Stimulated activated naive CD4-positive, alpha-beta T cell treated with Interleukin-2 at 50 U/mL for 16 hours (primary cell): Measurements from ENCODE around the gene SEPTIN5.

ENCODE experiments used
- DNase-seq: peaks from one replicate; lab custom pipeline; 2025; lab: John Stamatoyannopoulos, UW

The SEPTIN5 gene

DNA sequence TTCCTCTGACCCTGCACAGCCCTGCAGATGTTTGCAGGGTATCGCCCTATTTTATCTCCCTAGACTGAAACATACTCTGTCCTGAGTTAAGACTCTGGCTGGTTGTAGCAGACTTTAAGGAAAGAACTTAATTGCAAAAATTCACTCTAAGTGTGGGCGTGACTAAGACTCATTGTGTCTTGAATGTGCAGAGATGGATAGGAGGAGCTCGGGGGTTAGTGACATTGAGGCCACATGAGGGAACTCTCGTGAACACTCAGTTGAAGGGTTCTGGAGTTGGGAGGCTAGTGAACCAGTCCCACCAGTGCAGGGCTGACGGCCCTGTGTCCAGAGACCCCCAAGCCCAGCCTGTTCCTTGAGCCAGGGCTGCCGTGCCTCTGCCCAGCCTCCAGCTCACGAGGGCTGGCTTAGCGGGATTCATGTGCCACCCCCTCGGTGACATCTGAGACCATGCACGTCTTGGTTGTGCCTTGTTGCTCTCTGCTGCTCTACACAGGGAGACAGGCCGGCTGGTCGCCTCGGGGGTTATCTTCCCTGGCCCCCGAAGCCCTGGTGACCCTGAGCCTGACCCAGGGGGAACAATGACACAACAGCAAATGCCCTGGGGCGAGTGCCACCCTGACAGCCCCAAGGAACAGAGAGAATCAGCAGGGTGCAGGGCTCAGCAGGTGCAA, 34.8 kb downstream of the SEPTIN5 start:
- DNase-seq = no peak

DNA sequence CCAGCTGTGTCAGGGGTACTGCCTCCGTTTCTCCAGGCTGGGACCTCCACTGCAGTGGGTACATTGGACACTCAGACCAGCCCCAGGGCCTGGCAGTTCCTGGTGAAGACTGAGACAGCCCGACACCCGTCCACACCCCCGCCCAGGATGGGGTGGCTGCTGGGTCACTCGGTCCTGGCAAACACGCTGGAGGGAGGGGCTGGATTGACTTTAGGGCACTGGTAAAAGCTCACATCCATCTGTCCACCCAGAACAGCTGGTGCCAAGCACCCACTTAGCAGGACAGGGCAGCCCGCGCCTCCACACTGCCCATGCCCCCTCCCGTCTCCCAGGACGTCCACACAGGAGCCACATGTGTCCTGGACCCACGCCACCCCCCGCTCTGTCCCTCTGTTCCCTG, 35.6 kb downstream of the SEPTIN5 start:
- DNase-seq = no peak

DNA sequence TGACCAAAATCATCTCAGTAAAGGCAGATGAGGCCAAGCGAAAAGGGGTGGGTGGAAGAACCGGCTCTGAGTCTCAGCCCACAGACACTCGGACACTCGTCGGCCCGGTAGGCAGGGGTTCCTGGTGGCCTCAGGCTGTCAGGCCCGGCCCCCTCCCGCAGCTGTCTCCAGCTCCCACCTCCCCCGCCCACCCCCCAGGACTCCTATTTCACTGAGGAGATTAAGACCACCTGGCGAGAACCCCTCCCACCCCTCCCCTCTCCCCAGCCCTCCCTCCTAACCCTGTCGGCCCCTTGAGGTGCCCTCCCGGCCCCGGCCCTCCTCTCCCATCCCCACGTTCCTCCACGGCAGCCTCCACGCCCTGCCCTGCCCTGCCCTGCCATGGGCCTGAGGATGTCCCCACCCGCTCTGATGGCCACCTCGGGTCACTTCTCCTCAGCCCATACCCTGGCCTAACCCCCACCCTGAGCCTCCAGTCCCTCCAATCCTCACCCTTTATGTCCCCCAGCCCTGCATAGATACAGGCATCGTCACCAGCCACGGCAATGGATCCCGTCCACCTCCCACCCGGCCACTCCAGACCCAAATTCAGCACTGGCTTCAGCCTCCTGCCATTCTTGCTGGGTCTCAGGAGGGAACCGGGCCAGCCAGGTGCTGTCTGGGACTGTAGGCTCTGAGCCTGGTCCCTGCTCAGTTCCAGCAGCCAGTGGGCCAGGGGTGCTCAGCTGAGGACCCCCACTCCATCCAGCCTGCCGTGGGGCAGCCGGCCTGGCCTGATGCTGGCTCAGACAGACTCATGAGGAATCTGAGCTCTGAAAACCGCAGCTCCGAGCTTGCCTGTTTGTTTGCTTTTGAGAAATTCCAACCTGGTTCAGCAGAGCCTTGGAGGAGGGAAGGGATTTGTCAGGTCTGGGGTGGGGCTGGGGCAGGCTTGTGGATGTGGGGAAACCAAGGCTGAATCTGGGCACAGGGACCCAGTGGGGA, 36.5 kb downstream of the SEPTIN5 start:
- DNase-seq = no peak

DNA sequence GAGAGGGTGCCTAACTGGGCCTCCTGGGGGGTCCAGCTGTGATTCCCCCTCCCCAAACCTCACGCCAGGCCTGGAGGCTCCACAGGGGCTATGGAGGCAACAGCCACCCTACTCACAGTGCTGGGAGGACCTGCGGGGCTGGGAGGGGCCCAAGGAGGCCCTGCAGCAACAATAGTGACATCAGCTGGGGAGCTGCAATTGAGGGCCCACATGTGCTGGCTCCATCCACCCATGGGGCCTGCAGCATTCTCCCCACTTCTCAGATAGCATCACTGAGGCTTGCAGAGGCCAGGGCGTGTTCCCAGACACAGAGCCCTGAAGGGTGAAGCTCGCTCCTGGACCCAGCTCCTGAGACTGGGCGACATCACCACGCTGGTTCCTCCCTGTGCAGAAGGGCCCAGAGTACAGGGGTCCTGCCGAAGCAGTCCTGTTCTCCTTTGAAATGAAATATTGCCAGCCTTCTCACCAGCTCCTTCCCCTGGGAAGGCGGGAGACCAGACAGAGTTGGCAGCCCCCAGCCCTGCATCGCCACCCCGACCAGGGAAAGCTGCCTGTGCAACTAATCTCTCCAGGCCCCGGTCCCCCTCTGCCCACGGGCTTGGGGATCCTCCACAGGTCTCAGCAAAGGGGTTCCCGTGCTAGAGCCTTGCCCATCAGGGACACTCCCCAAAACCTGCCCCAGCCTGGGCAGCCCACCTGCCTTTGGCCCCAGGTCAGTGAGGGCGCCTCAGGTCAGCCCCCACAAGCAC, 37.4 kb downstream of the SEPTIN5 start:
- DNase-seq = no peak

- DNase-seq = no peak
Measured at GRCh38 chr22:19753090-19753842, 39.0 kb downstream of the SEPTIN5 start.

DNA sequence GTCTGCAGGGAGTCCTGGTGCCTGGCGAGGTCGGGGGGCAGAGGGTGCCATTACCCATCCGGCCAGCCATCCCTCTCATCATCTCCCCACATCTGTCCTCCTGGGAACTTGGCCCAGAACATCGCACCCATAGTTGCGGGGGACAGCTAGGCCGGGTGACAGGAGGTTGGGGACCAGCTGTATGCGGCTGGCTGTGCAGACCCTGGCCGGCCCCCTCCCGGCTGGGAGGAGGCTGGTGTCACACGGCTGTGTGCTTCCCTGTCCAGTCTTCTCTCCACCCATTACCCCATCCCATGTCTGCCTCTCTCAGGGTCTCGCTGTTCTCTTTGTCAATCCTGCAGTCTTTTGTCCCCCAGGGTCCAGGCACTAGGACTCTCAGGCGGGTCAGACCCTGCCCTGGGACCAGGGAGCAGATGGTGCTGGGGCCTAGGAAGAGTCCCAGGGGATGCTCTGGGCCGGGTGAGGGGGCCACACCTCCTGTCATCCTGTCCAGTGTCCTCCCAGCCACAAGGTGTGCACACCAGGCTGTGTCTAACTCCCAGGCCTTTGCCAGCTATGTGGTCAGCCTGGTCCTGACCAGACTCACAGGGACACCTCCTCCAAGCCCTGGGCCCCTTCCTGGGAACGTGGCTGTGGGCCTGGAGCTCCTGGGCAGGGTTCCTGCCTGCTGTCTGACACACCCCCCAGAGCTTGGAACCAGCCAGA, 39.8 kb downstream of the SEPTIN5 start:
- DNase-seq = no peak

DNA sequence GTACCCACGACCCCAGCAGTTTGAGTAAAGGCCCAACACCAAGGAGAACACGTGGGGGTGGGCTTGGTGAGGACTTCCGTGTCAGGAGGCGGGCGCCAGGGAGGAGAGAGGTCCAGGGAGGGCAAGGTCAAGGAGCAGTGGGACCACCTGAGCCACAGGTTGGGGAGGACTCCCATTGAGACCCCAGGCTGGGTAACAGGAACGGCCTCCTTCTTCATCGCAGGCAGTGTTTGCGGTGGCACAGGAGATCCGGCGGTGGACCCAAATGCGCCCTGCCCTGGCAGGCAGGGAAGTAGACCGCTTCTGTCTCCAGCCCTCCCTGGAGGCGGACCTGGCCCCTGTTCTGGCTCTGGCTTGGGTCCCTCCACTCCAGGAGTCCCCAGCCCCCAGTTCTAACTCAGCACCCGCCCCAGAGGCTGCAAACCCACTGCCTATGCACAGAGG, 40.4 kb downstream of the SEPTIN5 start:
- no peak for DNase-seq

GRCh38 chr22:19755145-19755710, 40.9 kb downstream of the SEPTIN5 start:
- DNase-seq = no peak

DNA sequence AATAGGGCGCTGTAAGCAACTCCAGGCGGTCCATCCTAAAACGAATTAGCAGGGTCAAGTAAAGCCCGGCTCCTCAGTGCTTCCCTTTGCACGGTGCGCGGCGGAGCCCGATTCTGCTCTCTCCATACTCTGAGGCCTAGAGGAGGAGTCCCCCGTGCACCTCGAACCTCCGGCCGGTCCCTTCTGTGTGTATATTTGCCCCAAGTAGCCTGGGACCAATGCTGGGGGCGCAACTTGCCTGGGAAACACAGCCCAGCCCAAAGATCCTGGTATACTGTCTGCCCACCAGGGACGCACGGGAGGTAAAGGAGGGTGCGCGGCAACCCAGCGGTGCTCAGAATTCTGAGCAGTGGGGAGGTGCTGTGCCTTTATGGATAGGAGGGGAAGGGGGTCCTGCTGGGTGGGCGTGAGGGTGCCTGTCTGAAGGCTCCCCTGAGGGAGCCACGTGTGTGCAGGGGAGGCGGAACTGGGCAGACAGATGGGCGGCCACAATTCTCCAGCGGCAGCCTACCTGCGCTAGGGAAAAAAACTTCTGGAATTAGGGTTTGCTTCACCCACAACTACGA, 41.5 kb downstream of the SEPTIN5 start:
- DNase-seq = no peak

GRCh38 chr22:19756288-19757128, 42.2 kb downstream of the SEPTIN5 start:
- DNase-seq = peak; percentile 43

- DNase-seq = no peak
Measured at GRCh38 chr22:19757140-19757984, 43.1 kb downstream of the SEPTIN5 start.

GRCh38 chr22:19757985-19758895, 43.9 kb downstream of the SEPTIN5 start:
- DNase-seq = no peak

DNA sequence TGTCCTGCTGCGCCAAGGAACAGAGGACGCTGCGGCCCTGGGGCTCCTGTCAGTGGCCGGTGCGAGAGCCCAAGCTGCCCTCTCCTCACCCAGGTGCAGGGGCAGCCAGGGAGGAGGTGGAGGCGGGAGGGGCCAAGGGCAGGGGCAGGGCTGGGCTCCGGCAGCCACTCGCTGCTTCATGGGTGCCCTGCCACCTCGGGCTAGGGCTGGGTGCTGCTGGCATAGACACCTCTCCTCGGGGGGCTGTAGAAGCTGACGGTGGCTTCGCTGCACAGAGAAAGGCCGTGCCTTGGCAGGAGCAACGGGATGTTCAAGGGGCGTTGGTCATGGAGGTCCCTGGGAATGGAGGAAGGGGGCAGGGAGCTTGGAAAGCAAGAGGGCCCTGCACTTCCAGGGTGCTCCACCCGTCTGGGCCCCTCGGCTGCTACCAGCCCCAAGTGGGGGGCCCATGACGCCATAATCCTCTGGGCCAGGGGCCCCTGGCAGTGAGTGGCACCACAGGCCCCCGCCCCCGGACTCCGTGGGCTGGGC, 44.7 kb downstream of the SEPTIN5 start:
- no peak for DNase-seq

- DNase-seq = no peak
Measured at GRCh38 chr22:19759427-19760057, 45.2 kb downstream of the SEPTIN5 start.

- DNase-seq = no peak
Measured at GRCh38 chr22:19760058-19760950, 46.0 kb downstream of the SEPTIN5 start, which contains the start of gene TBX1. TSS of gene TBX1 (plus strand) at chr22:19760778. CDS start at chr22:19760844, 66 bp downstream.
